Measurements from ENCODE around the gene CYYR1.

- TF ChIP-seq CTCF (optimal IDR thresholded peaks at IDR 0.05 in 1 of 3, IDR thresholded peaks at IDR 0.05 in 1 of 3, conservative IDR thresholded peaks at IDR 0.05 in 1 of 3; ENCODE audit: extremely low read depth in 1 of 3, insufficient read depth in 2 of 3, low read length in 3 of 3) = no peak
- no peak for TF ChIP-seq EZH2 (IDR thresholded peaks at IDR 0.05; ENCODE audit: low read length)
Measured at GRCh38 chr21:26438976-26439375, 134.1 kb downstream of the CYYR1 start.

Measured in keratinocyte (primary cell).